ENCODE data around the gene RABGGTA.

DNA sequence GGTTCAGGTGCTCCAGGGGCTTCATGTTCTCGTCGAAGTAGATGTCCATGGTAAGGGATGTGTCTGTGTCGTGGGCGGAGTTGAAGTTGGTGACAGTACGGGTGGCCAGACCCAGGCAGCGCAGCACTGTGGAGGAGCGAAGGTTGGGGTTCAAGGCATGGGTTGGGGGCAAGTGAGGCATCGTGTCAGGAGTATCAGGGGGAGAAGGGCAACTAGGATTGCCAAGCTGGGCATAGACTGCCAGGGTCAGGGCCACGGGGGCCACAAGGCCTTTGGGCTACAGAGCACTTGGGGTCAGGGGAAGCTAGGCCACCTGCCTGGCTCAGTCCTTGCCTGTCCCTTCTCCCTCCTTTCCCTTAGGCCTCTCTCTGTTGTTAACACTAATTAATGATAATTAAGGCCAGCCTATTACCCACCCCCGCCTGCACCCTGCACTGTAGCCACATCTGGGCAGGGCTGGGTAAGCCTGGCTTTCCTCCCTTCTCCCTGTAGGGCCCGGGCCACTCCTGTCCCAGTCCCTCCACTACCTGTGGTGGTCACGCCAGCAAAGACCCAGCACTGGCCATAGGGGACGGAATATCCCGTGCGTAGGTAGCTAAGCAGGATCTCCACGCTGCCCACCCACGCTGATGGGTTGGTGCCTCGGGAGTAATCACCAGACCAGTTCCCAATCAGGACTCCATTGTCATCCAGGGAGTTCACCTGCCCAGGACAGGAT lies 12.7 kb downstream of the RABGGTA start:
- TF ChIP-seq, protein P1, sequence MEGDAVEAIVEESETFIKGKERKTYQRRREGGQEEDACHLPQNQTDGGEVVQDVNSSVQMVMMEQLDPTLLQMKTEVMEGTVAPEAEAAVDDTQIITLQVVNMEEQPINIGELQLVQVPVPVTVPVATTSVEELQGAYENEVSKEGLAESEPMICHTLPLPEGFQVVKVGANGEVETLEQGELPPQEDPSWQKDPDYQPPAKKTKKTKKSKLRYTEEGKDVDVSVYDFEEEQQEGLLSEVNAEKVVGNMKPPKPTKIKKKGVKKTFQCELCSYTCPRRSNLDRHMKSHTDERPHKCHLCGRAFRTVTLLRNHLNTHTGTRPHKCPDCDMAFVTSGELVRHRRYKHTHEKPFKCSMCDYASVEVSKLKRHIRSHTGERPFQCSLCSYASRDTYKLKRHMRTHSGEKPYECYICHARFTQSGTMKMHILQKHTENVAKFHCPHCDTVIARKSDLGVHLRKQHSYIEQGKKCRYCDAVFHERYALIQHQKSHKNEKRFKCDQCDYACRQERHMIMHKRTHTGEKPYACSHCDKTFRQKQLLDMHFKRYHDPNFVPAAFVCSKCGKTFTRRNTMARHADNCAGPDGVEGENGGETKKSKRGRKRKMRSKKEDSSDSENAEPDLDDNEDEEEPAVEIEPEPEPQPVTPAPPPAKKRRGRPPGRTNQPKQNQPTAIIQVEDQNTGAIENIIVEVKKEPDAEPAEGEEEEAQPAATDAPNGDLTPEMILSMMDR (IDR thresholded peaks at IDR 0.05; ENCODE audit: low read depth, low read length, poor library complexity, severe bottlenecking) = no peak
- TF ChIP-seq EZH2phosphoT487 (IDR thresholded peaks at IDR 0.05; ENCODE audit: borderline replicate concordance, low read length) = no peak
